HEK293 (cell line): ENCODE measurements around the gene DGKG.

Experiments
- BCL11A ChIP-seq: fragments of 450-650 bp; formaldehyde crosslinking; IDR thresholded peaks from 2 replicates; pipeline ENCODE4 v1.5.1; 2016; ENCODE audit warnings: low read depth, missing biosample characterization, missing genetic modification characterization
- CTCF ChIP-seq: fragments of 450-650 bp; formaldehyde crosslinking; IDR thresholded peaks from 2 replicates; pipeline ENCODE4 v1.5.1; 2016; ENCODE audit warnings: missing biosample characterization, missing genetic modification characterization
- PBX3 ChIP-seq: sonication (generic); formaldehyde crosslinking; IDR thresholded peaks from 2 replicates; pipeline ENCODE4 v1.8.1; 2022; ENCODE audit warnings: mild to moderate bottlenecking, moderate library complexity, missing genetic modification reagents
- PRDM6 ChIP-seq: fragments of 450-650 bp; formaldehyde crosslinking; IDR thresholded peaks from 2 replicates; pipeline ENCODE4 v1.5.1; 2017; ENCODE audit warnings: missing biosample characterization, missing genetic modification characterization
- ZBTB10 ChIP-seq: fragments of 450-650 bp; formaldehyde crosslinking; IDR thresholded peaks from 2 replicates; pipeline ENCODE4 v1.5.1; 2016; ENCODE audit warnings: missing biosample characterization, missing genetic modification characterization
- ZFP37 ChIP-seq: fragments of 450-650 bp; formaldehyde crosslinking; IDR thresholded peaks from 2 replicates; pipeline ENCODE4 v1.5.1; 2016; ENCODE audit warnings: missing biosample characterization, missing genetic modification characterization
- ZNF2 ChIP-seq: fragments of 450-650 bp; formaldehyde crosslinking; IDR thresholded peaks from 2 replicates; pipeline ENCODE4 v1.5.1; 2016; ENCODE audit warnings: missing biosample characterization, missing genetic modification characterization
- ZNF274 ChIP-seq, 2 experiments: fragments of 200-500 bp in 1 of 2; fragments of 450-650 bp in 1 of 2; sonication (Bioruptor generic) in 1 of 2; formaldehyde crosslinking in 1 of 2; IDR thresholded peaks; 2 replicates each; pipeline versions ENCODE4 v1.5.1 to v1.6.1; 2014 to 2016; ENCODE audit warnings: borderline replicate concordance in 1 of 2, inconsistent platforms in 1 of 2, low read length in 1 of 2, missing biosample characterization in 1 of 2, missing genetic modification characterization in 1 of 2
- ZNF311 ChIP-seq: fragments of 450-650 bp; formaldehyde crosslinking; IDR thresholded peaks from 2 replicates; pipeline ENCODE4 v1.5.1; 2017; ENCODE audit warnings: missing biosample characterization, missing genetic modification characterization, borderline replicate concordance
- ZNF768 ChIP-seq: fragments of 450-650 bp; formaldehyde crosslinking; IDR thresholded peaks from 2 replicates; pipeline ENCODE4 v1.5.1; 2018; ENCODE audit warnings: missing biosample characterization, mild to moderate bottlenecking, missing genetic modification characterization
- ZNF792 ChIP-seq: fragments of 450-650 bp; formaldehyde crosslinking; IDR thresholded peaks from 2 replicates; pipeline ENCODE4 v1.5.1; 2016; ENCODE audit warnings: missing biosample characterization, missing genetic modification characterization

- TF ChIP-seq PRDM6 (tag by site-specific recombination) (no peak), ZNF311 (tag by site-specific recombination) (no peak), ZNF2 (tag by site-specific recombination) (no peak), ZNF792 (no peak), CTCF (tag by site-specific recombination) (no peak), ZNF274 (IDR thresholded peaks at IDR 0.05; ENCODE audit: low read length) (no peak), ZNF274 (tag by site-specific recombination; IDR thresholded peaks at IDR 0.05; ENCODE audit: borderline replicate concordance) (no peak), BCL11A (no peak), ZBTB10 (no peak), ZNF768 (tag by site-specific recombination) (no peak), ZFP37 (no peak), PBX3 (CRISPR knock-in tag) (no peak)
Observed at GRCh38 chr3:186280737-186281136, 81.3 kb downstream of the DGKG start.
